DND-41 (cell line): ENCODE measurements around the gene TP73.

Experiments
- EZH2 ChIP-seq: IDR thresholded peaks from 3 replicates; pipeline ENCODE4 v1.6.1; 2012; ENCODE audit warnings: borderline replicate concordance, low read depth, mild to moderate bottlenecking, moderate library complexity, low read length, inconsistent platforms; ENCODE audit not compliant: severe bottlenecking
- TF ChIP-seq, protein P1 (sequence below): IDR thresholded peaks from 2 replicates; pipeline ENCODE4 v1.5.1; 2012; ENCODE audit warnings: borderline replicate concordance, low read length, moderate library complexity, mild to moderate bottlenecking; ENCODE audit not compliant: poor library complexity, severe bottlenecking; ENCODE audit errors: extremely low read depth

GRCh38 chr1:3645666-3646355, 6.5 kb upstream of the TP73 start:
- TF ChIP-seq, protein P1, sequence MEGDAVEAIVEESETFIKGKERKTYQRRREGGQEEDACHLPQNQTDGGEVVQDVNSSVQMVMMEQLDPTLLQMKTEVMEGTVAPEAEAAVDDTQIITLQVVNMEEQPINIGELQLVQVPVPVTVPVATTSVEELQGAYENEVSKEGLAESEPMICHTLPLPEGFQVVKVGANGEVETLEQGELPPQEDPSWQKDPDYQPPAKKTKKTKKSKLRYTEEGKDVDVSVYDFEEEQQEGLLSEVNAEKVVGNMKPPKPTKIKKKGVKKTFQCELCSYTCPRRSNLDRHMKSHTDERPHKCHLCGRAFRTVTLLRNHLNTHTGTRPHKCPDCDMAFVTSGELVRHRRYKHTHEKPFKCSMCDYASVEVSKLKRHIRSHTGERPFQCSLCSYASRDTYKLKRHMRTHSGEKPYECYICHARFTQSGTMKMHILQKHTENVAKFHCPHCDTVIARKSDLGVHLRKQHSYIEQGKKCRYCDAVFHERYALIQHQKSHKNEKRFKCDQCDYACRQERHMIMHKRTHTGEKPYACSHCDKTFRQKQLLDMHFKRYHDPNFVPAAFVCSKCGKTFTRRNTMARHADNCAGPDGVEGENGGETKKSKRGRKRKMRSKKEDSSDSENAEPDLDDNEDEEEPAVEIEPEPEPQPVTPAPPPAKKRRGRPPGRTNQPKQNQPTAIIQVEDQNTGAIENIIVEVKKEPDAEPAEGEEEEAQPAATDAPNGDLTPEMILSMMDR, result no peak
- no peak for TF ChIP-seq EZH2
